SK-N-SH (cell line): Measurements from ENCODE around the gene PICALM. TPM values are rescaled to one million over a fixed set of nuclear protein-coding genes. Genes with fewer than 3 reads are reported as not detected.

ENCODE experiments used
- CTCF ChIA-PET: fragments of 300-600, 350-600 bp; formaldehyde crosslinking; extraction: SDS; loops from one replicate; lab custom pipeline; 2021; lab: Yijun Ruan, JAX
- POLR2A ChIA-PET: fragments of 350-600 bp; sonication (Branson Sonifier 250); formaldehyde crosslinking; extraction: SDS; loops from one replicate; lab custom pipeline; 2020; ENCODE audit warnings: antibody characterized with exemption, inconsistent platforms; lab: Yijun Ruan, JAX
- DNase-seq: peaks from one replicate; pipeline ENCODE4 v3.0.0; 2012
- H2AFZ ChIP-seq: fragments of 200-600 bp; sonication (generic); 2 replicates; pipeline ENCODE4 v1.8.1; 2016; ENCODE audit warnings: antibody characterized with exemption, mild to moderate bottlenecking, low read depth
- H3F3A ChIP-seq: fragments of 200-600 bp; sonication (generic); replicated peaks from 2 replicates; pipeline ENCODE3; 2016; ENCODE audit warnings: antibody characterized with exemption, mild to moderate bottlenecking; ENCODE audit not compliant: insufficient read depth
- H3K27ac ChIP-seq, 2 experiments: fragments of 200-500 bp in 1 of 2; fragments of 200-600 bp in 1 of 2; sonication (Bioruptor generic) in 1 of 2; sonication (generic), shearing (Covaris generic) in 1 of 2; 2 replicates each; pipeline versions ENCODE4 v1.5.1 to v1.6.1; 2014 to 2016; ENCODE audit warnings: low read depth in 2 of 2, inconsistent platforms in 1 of 2, low read length in 1 of 2, mild to moderate bottlenecking in 1 of 2, mixed read lengths in 1 of 2
- H3K27me3 ChIP-seq: fragments of 200-600 bp; sonication (generic), shearing (Covaris generic); 2 replicates; pipeline ENCODE4 v1.6.1; 2016; ENCODE audit warnings: mixed run types; ENCODE audit not compliant: insufficient read depth
- H3K36me3 ChIP-seq, 2 experiments: fragments of 200-500 bp in 1 of 2; fragments of 200-600 bp in 1 of 2; sonication (Bioruptor generic) in 1 of 2; sonication (generic) in 1 of 2; replicated peaks in 1 of 2; 2 replicates each; pipeline versions ENCODE3 to v1.5.1; 2014 to 2016; ENCODE audit warnings: low read length in 1 of 2, mild to moderate bottlenecking in 1 of 2; ENCODE audit not compliant: insufficient read depth in 2 of 2, control insufficient read depth in 1 of 2
- H3K4me1 ChIP-seq, 2 experiments: fragments of 200-500 bp in 1 of 2; fragments of 200-600 bp in 1 of 2; sonication (Bioruptor generic) in 1 of 2; sonication (generic), shearing (Covaris generic) in 1 of 2; 2 replicates each; pipeline versions ENCODE4 v1.5.1 to v1.6.1; 2014 to 2016; ENCODE audit warnings: low read depth in 1 of 2, low read length in 1 of 2, mixed run types in 1 of 2; ENCODE audit not compliant: insufficient read depth in 2 of 2, control insufficient read depth in 1 of 2
- H3K4me2 ChIP-seq: fragments of 200-600 bp; sonication (generic), shearing (Covaris generic); 2 replicates; pipeline ENCODE4 v1.6.1; 2017; ENCODE audit warnings: mixed run types
- H3K4me3 ChIP-seq, 2 experiments: fragments of 200-500 bp in 1 of 2; fragments of 200-600 bp in 1 of 2; sonication (Bioruptor generic) in 1 of 2; sonication (generic), shearing (Covaris generic) in 1 of 2; 2 replicates each; pipeline versions ENCODE4 v1.5.1 to v1.8.1; 2014 to 2016; ENCODE audit warnings: low read depth in 2 of 2, inconsistent platforms in 1 of 2, low read length in 1 of 2, mild to moderate bottlenecking in 1 of 2, mixed read lengths in 1 of 2, moderate library complexity in 1 of 2
- H3K79me2 ChIP-seq: fragments of 200-600 bp; sonication (generic); 2 replicates; pipeline ENCODE4 v1.8.1; 2017; ENCODE audit warnings: mild to moderate bottlenecking; ENCODE audit not compliant: insufficient read depth
- H3K9ac ChIP-seq: fragments of 200-600 bp; sonication (generic); 2 replicates; pipeline ENCODE4 v1.6.1; 2017; ENCODE audit warnings: mixed run types
- H3K9me2 ChIP-seq: fragments of 200-600 bp; sonication (generic); 2 replicates; pipeline ENCODE4 v1.6.1; 2017; ENCODE audit warnings: mixed run types
- H3K9me3 ChIP-seq: fragments of 200-600 bp; sonication (generic); 2 replicates; pipeline ENCODE4 v1.6.1; 2017; ENCODE audit warnings: mixed run types, mild to moderate bottlenecking, moderate library complexity
- H4K20me1 ChIP-seq: fragments of 200-600 bp; sonication (generic); 2 replicates; pipeline ENCODE4 v1.6.1; 2017; ENCODE audit warnings: mild to moderate bottlenecking, mixed run types; ENCODE audit not compliant: insufficient read depth
- CHD2 ChIP-seq: fragments of 150-350 bp; IDR thresholded peaks from 2 replicates; pipeline ENCODE4 v1.6.1; 2018; ENCODE audit warnings: low read length; ENCODE audit not compliant: partially characterized antibody
- ELF1 ChIP-seq: IDR thresholded peaks from 2 replicates; pipeline ENCODE4 v1.4.0; 2012
- EZH2phosphoT487 ChIP-seq: fragments of 200-600 bp; sonication (generic); IDR thresholded peaks from 2 replicates; pipeline ENCODE4 v1.6.1; 2017; ENCODE audit warnings: low read depth, mixed run types, mild to moderate bottlenecking, antibody characterized with exemption, moderate library complexity, borderline replicate concordance
- FOXM1 ChIP-seq: IDR thresholded peaks from 2 replicates; pipeline ENCODE4 v1.4.0; 2012; ENCODE audit warnings: low read depth, mild to moderate bottlenecking
- GABPA ChIP-seq: IDR thresholded peaks from 2 replicates; pipeline ENCODE4 v1.4.0; 2012; ENCODE audit warnings: low read depth, mild to moderate bottlenecking
- GATA2 ChIP-seq: sonication (generic); formaldehyde crosslinking; IDR thresholded peaks from 2 replicates; pipeline ENCODE4 v1.5.0; 2020; ENCODE audit warnings: mild to moderate bottlenecking, missing genetic modification reagents
- JUND ChIP-seq: IDR thresholded peaks from 2 replicates; pipeline ENCODE4 v1.4.0; 2012
- MXI1 ChIP-seq: IDR thresholded peaks from 2 replicates; pipeline ENCODE4 v1.6.1; 2012; ENCODE audit warnings: mild to moderate bottlenecking, low read depth, low read length, improper control_type of control experiment
- NFIC ChIP-seq: IDR thresholded peaks from 2 replicates; pipeline ENCODE4 v1.4.0; 2012; ENCODE audit warnings: borderline replicate concordance
- RCOR1 ChIP-seq: fragments of 150-350 bp; IDR thresholded peaks from 2 replicates; pipeline ENCODE4 v1.6.1; 2017; ENCODE audit warnings: antibody characterized with exemption, low read length
- RFX5 ChIP-seq: IDR thresholded peaks from 2 replicates; pipeline ENCODE4 v1.6.1; 2012; ENCODE audit warnings: mild to moderate bottlenecking, improper control_type of control experiment, low read length
- RXRA ChIP-seq: IDR thresholded peaks from 2 replicates; pipeline ENCODE4 v1.4.0; 2012; ENCODE audit warnings: low read depth, mild to moderate bottlenecking, borderline replicate concordance
- SMC3 ChIP-seq: IDR thresholded peaks from 2 replicates; pipeline ENCODE4 v1.6.1; 2012; ENCODE audit warnings: low read depth, low read length, improper control_type of control experiment
- TAF1 ChIP-seq: IDR thresholded peaks from 2 replicates; pipeline ENCODE4 v1.6.1; 2012; ENCODE audit warnings: low read depth, mild to moderate bottlenecking, low read length, moderate library complexity, borderline replicate concordance
- TEAD4 ChIP-seq: IDR thresholded peaks from 2 replicates; pipeline ENCODE4 v1.4.0; 2012; ENCODE audit warnings: mild to moderate bottlenecking, borderline replicate concordance; ENCODE audit not compliant: insufficient read depth
- YY1 ChIP-seq: IDR thresholded peaks from 2 replicates; pipeline ENCODE4 v1.4.0; 2012; ENCODE audit warnings: low read depth, mild to moderate bottlenecking
- WGBS: methylation state at CpG from one replicate; pipeline ENCODE4 v1.1.6; 2017; ENCODE audit warnings: low lambda C conversion rate; 5-methylcytosine and 5-hydroxymethylcytosine counted together
- polyA plus RNA-seq, 3 experiments: library from polyadenylated mRNA; depleted of rRNA; stranded (reverse); fragments of >200 nt; gene quantifications; 2 replicates each; pipeline ENCODE4 v1.2.3, GENCODE V29; 2012
- TF ChIP-seq, protein P1 (sequence below): fragments of 150-350 bp; IDR thresholded peaks from 2 replicates; pipeline ENCODE4 v1.6.1; 2016; ENCODE audit warnings: mild to moderate bottlenecking, low read depth, low read length
- TF ChIP-seq, protein P2 (sequence below): fragments of 150-350 bp; IDR thresholded peaks from 2 replicates; pipeline ENCODE4 v1.6.1; 2017; ENCODE audit warnings: antibody characterized with exemption, low read length, low read depth, borderline replicate concordance
- TF ChIP-seq, protein P3 (sequence below): IDR thresholded peaks from 2 replicates; pipeline ENCODE4 v1.4.0; 2012; ENCODE audit warnings: low read depth, borderline replicate concordance

The PICALM gene
- polyA plus RNA-seq, 1 of the 3 experiments (the other 2 are of a cell fraction): 103 TPM

DNA sequence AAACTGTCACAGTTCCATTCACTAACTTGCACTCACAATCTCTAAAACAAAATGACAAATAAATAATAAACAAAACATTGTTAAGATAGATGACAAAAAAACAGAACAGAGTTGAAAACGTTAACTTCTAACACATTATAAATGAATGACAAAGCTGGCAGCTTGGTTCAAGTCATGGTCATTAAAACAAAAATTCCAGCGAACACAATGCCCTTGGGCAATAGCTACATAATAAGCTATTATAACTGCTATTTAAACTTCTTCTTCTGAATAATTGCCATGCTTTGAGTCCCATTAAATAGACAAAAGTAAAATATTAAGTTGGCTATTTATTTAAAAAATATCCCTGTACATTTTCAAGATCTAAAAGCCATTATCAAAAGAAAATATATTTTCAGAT lies 54.7 kb downstream of the PICALM start (continued):
- TF ChIP-seq, protein P1, sequence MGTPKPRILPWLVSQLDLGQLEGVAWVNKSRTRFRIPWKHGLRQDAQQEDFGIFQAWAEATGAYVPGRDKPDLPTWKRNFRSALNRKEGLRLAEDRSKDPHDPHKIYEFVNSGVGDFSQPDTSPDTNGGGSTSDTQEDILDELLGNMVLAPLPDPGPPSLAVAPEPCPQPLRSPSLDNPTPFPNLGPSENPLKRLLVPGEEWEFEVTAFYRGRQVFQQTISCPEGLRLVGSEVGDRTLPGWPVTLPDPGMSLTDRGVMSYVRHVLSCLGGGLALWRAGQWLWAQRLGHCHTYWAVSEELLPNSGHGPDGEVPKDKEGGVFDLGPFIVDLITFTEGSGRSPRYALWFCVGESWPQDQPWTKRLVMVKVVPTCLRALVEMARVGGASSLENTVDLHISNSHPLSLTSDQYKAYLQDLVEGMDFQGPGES: no peak
- TF ChIP-seq, protein P2, sequence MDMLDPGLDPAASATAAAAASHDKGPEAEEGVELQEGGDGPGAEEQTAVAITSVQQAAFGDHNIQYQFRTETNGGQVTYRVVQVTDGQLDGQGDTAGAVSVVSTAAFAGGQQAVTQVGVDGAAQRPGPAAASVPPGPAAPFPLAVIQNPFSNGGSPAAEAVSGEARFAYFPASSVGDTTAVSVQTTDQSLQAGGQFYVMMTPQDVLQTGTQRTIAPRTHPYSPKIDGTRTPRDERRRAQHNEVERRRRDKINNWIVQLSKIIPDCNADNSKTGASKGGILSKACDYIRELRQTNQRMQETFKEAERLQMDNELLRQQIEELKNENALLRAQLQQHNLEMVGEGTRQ: no peak
- TF ChIP-seq MXI1 (no peak), GABPA (no peak)
- TF ChIP-seq, all 33 proteins: peak for 0

DNA sequence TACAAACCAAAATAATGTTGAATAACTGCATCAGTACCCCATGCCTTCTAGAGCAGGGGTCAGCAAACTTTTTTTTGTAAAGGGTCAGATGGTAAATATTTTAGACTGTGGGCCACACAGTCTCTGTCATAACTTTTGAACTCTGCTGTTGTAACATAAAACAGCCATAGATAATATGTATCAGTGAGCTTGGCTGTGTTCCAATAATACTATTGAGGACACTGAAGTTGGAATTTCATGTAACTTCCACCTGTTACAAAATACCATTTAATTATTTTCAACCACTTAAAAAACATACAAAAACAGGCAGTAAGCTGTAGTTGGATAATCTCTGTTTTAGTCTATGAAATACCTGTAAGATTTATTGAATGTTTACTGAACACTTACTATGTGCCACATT lies 55.2 kb downstream of the PICALM start:
- Histone ChIP-seq H3K27ac (no peak overlapping the region), H3K4me2 (no peak overlapping the region), H3K36me3 (peaks cover 41 to 87% of the 10 kb centered on the region in 2 experiments), H3K79me2 (peaks cover 83% of the 10 kb centered on the region), H4K20me1 (peaks cover 6% of the 10 kb centered on the region; the same call in 1 of the 2 replicates), H3K27me3 (no peaks in the 10 kb centered on the region), H3F3A (peaks cover 31% of the 10 kb centered on the region), H3K9me2 (no peaks in the 10 kb centered on the region), H3K4me3 (no peak overlapping the region), H3K9ac (no peak overlapping the region), H3K9me3 (no peaks in the 10 kb centered on the region), H2AFZ (no peak overlapping the region), H3K4me1 (peaks cover 0 to 5% of the 10 kb centered on the region in 2 experiments; a peak in 2 of 4 replicates)
- TF ChIP-seq GABPA (no peak), NFIC (peak; percentile 21; the same call in 1 of the 2 replicates)
- ChIA-PET POLR2A (no interaction called here), CTCF (interaction anchor here (1.8 to 7.6 kb wide), 2 partner anchors 28 to 205 kb away, joined by 4 to 43 read pairs; no protein-coding TSS in a partner anchor)
- DNase-seq: no peak

DNA sequence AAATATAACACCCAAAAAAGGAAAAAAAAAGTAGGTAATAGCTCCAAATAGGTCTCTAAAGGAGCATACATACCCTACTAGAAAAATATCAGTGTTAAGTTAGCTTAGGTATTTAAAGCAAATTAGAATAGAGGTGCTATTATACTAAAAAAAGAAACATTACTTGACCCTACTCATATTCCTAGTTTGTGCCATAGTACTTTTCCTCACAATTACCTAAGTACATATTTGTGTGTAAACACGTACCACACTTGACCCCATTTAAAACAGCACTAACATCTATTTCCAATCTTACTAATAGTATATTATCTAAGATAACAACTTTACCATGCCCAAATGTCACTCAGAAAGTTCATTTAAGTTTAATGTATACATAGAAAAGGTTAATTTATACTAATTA lies 57.7 kb downstream of the PICALM start:
- peaks cover 6% of the 10 kb centered on the region; the same call in 1 of the 2 replicates for H4K20me1 ChIP-seq
- ChIA-PET POLR2A (no interaction called here), CTCF (interaction anchor here (1.4 kb wide), 1 partner anchor 31 kb away, joined by 3 read pairs; no protein-coding TSS in a partner anchor)
- H3K4me2 ChIP-seq: no peak overlapping the region
- H3K79me2 ChIP-seq: peaks cover 77% of the 10 kb centered on the region
- H3F3A ChIP-seq: peaks cover 21% of the 10 kb centered on the region
- DNase-seq: no peak
- H3K27ac ChIP-seq: no peak overlapping the region
- TF ChIP-seq EZH2phosphoT487: no peak
- no peak for TF ChIP-seq JUND
- no peak for TF ChIP-seq GATA2
- TF ChIP-seq RFX5: no peak
- TF ChIP-seq, protein P3, sequence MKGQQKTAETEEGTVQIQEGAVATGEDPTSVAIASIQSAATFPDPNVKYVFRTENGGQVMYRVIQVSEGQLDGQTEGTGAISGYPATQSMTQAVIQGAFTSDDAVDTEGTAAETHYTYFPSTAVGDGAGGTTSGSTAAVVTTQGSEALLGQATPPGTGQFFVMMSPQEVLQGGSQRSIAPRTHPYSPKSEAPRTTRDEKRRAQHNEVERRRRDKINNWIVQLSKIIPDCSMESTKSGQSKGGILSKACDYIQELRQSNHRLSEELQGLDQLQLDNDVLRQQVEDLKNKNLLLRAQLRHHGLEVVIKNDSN: no peak
- no peak for TF ChIP-seq TAF1
- no peak for TF ChIP-seq YY1
- TF ChIP-seq FOXM1: no peak
- TF ChIP-seq SMC3: no peak
- TF ChIP-seq RCOR1: no peak
- no peak for TF ChIP-seq GABPA
- TF ChIP-seq CHD2: no peak
- TF ChIP-seq RXRA: no peak
- TF ChIP-seq ELF1: no peak
- TF ChIP-seq NFIC: no peak
- TF ChIP-seq, protein P2: no peak
- TF ChIP-seq TEAD4: no peak
- H3K9me3 ChIP-seq: no peaks in the 10 kb centered on the region
- peaks cover 50 to 89% of the 10 kb centered on the region in 2 experiments for H3K36me3 ChIP-seq
- 95% methylated on average over 1 of the region's 1 CpG for WGBS
- H3K9ac ChIP-seq: no peak overlapping the region
- no peaks in the 10 kb centered on the region for H3K27me3 ChIP-seq
- H3K4me1 ChIP-seq: no peaks in the 10 kb centered on the region; a peak in 1 of 4 replicates
- no peaks in the 10 kb centered on the region for H3K9me2 ChIP-seq
- H2AFZ ChIP-seq: no peak overlapping the region
- H3K4me3 ChIP-seq: no peak overlapping the region
